Measurements from ENCODE around the gene PIGA. TPM values are rescaled to one million over a fixed set of nuclear protein-coding genes. Genes with fewer than 3 reads are reported as not detected.

PIGA gene
- total RNA-seq = 10 to 100 TPM; 27.8 to 31.7 TPM

- Mint-ChIP-seq H3K4me3 (peak within 1 kb of the TSS; percentile 92), H3K27ac (peak within 1 kb of the TSS; percentile 92), H3K27me3 (peaks cover 11% of the 10 kb centered on the region), H3K36me3 (ENCODE audit: low read depth) (peaks cover 11% of the 10 kb centered on the region), H3K4me1 (peaks cover 25% of the 10 kb centered on the region), H3K9me3 (no peaks in the 10 kb centered on the region)
- POLR2A ChIA-PET = interaction anchor here (0.6 to 1.4 kb wide), 7 partner anchors 9 to 838 kb away, joined by 3 to 5 read pairs (median 3); partner anchors contain the start of gene ZRSR2
- CTCF ChIA-PET = interaction anchor here (0.7 to 1.0 kb wide), 2 partner anchors 35 to 36 kb away, joined by 3 read pairs; no protein-coding TSS in a partner anchor
- DNase-seq = peak; percentile 93
Observed at GRCh38 chrX:15335135-15336022, at the start of gene PIGA. Gene PIGA, minus strand, starts transcription at chrX:15335523. Its CDS starts 3,593 bp downstream, at chrX:15331930.

- Mint-ChIP-seq H3K27me3 (peaks cover 2% of the 10 kb centered on the region), H3K4me1 (no peaks in the 10 kb centered on the region), H3K4me3 (no peak within 1 kb of the TSS), H3K36me3 (ENCODE audit: low read depth) (no peaks in the 10 kb centered on the region), H3K27ac (no peak within 1 kb of the TSS), H3K9me3 (no peaks in the 10 kb centered on the region)
- ChIA-PET POLR2A (no interaction called here), CTCF (no interaction called here)
- no peak for DNase-seq
Observed at GRCh38 chrX:15384304-15384703, 49.0 kb upstream of the PIGA start, which contains the start of gene VEGFD. Gene VEGFD, minus strand, starts transcription at chrX:15384413. Its CDS starts 467 bp downstream, at chrX:15383946.

GRCh38 chrX:15382813-15383212 lies 47.5 kb upstream of the PIGA start:
- POLR2A ChIA-PET = no interaction called here

GRCh38 chrX:15376956-15377355 lies 41.6 kb upstream of the PIGA start:
- no peaks in the 10 kb centered on the region for H3K27me3 Mint-ChIP-seq
- POLR2A ChIA-PET = no interaction called here
- no peak overlapping the region for H3K27ac Mint-ChIP-seq
- H3K4me1 Mint-ChIP-seq = no peaks in the 10 kb centered on the region
- no peak for DNase-seq
- CTCF ChIA-PET = no interaction called here
- H3K4me3 Mint-ChIP-seq = no peak overlapping the region
- H3K36me3 Mint-ChIP-seq (ENCODE audit: low read depth) = no peaks in the 10 kb centered on the region
- no peaks in the 10 kb centered on the region for H3K9me3 Mint-ChIP-seq

More at GRCh38 chrX:15382813-15383212, 47.5 kb upstream of the PIGA start:
- peaks cover 2% of the 10 kb centered on the region for H3K27me3 Mint-ChIP-seq
- H3K4me1 Mint-ChIP-seq = no peaks in the 10 kb centered on the region
- H3K9me3 Mint-ChIP-seq = no peaks in the 10 kb centered on the region
- DNase-seq = no peak
- H3K4me3 Mint-ChIP-seq = no peak overlapping the region
- H3K36me3 Mint-ChIP-seq (ENCODE audit: low read depth) = no peaks in the 10 kb centered on the region
- no peak overlapping the region for H3K27ac Mint-ChIP-seq
- CTCF ChIA-PET = no interaction called here

GRCh38 chrX:15373976-15374375 lies 38.7 kb upstream of the PIGA start:
- ChIA-PET POLR2A (no interaction called here), CTCF (no interaction called here)
- H3K4me1 Mint-ChIP-seq = no peaks in the 10 kb centered on the region
- no peak overlapping the region for H3K27ac Mint-ChIP-seq
- H3K4me3 Mint-ChIP-seq = no peak overlapping the region
- H3K9me3 Mint-ChIP-seq = no peaks in the 10 kb centered on the region
- DNase-seq = no peak
- H3K36me3 Mint-ChIP-seq (ENCODE audit: low read depth) = no peaks in the 10 kb centered on the region
- peaks cover 5% of the 10 kb centered on the region for H3K27me3 Mint-ChIP-seq

GRCh38 chrX:15366506-15367352 lies 31.4 kb upstream of the PIGA start:
- ChIA-PET CTCF (no interaction called here), POLR2A (no interaction called here)
- Mint-ChIP-seq H3K27me3 (peaks cover 20% of the 10 kb centered on the region), H3K27ac (no peak overlapping the region), H3K4me1 (no peaks in the 10 kb centered on the region), H3K9me3 (no peaks in the 10 kb centered on the region), H3K4me3 (no peak overlapping the region), H3K36me3 (ENCODE audit: low read depth) (no peaks in the 10 kb centered on the region)
- no peak for DNase-seq

- H3K4me1 Mint-ChIP-seq = no peaks in the 10 kb centered on the region
- DNase-seq = no peak
- no peaks in the 10 kb centered on the region for H3K36me3 Mint-ChIP-seq (ENCODE audit: low read depth)
- H3K27me3 Mint-ChIP-seq = peaks cover 12% of the 10 kb centered on the region
- H3K4me3 Mint-ChIP-seq = no peak overlapping the region
- ChIA-PET CTCF (no interaction called here), POLR2A (no interaction called here)
- H3K27ac Mint-ChIP-seq = no peak overlapping the region
- H3K9me3 Mint-ChIP-seq = no peaks in the 10 kb centered on the region
Observed at GRCh38 chrX:15359701-15360100, 24.4 kb upstream of the PIGA start.

GRCh38 chrX:15358533-15358932 lies 23.2 kb upstream of the PIGA start:
- no peak overlapping the region for H3K4me3 Mint-ChIP-seq
- DNase-seq = no peak
- H3K36me3 Mint-ChIP-seq (ENCODE audit: low read depth) = no peaks in the 10 kb centered on the region
- peaks cover 10% of the 10 kb centered on the region for H3K27me3 Mint-ChIP-seq
- ChIA-PET CTCF (interaction anchor here (1.1 kb wide), 1 partner anchor 10 kb away, joined by 4 read pairs; no protein-coding TSS in a partner anchor), POLR2A (no interaction called here)
- no peak overlapping the region for H3K27ac Mint-ChIP-seq
- H3K4me1 Mint-ChIP-seq = no peaks in the 10 kb centered on the region
- no peaks in the 10 kb centered on the region for H3K9me3 Mint-ChIP-seq

GRCh38 chrX:15356444-15356843 lies 21.1 kb upstream of the PIGA start:
- no peak for DNase-seq
- Mint-ChIP-seq H3K4me1 (no peaks in the 10 kb centered on the region), H3K36me3 (ENCODE audit: low read depth) (no peaks in the 10 kb centered on the region), H3K27me3 (peaks cover 10% of the 10 kb centered on the region), H3K9me3 (no peaks in the 10 kb centered on the region), H3K4me3 (no peak overlapping the region), H3K27ac (no peak overlapping the region)
- POLR2A ChIA-PET = no interaction called here
- CTCF ChIA-PET = no interaction called here

GRCh38 chrX:15350329-15350996 lies 15.1 kb upstream of the PIGA start:
- POLR2A ChIA-PET = no interaction called here
- no peak for DNase-seq
- CTCF ChIA-PET = interaction anchor here (0.6 to 1.7 kb wide), 2 partner anchors 11 to 300 kb away, joined by 4 read pairs; no protein-coding TSS in a partner anchor
- Mint-ChIP-seq H3K9me3 (no peaks in the 10 kb centered on the region), H3K36me3 (ENCODE audit: low read depth) (no peaks in the 10 kb centered on the region), H3K27ac (no peak overlapping the region), H3K4me3 (no peak overlapping the region), H3K4me1 (no peaks in the 10 kb centered on the region), H3K27me3 (peaks cover 6% of the 10 kb centered on the region)

- H3K36me3 Mint-ChIP-seq (ENCODE audit: low read depth) = no peaks in the 10 kb centered on the region
Observed at GRCh38 chrX:15349046-15349445, 13.7 kb upstream of the PIGA start.

GRCh38 chrX:15345976-15346375 lies 10.7 kb upstream of the PIGA start:
- H3K4me1 Mint-ChIP-seq = no peaks in the 10 kb centered on the region
- H3K36me3 Mint-ChIP-seq (ENCODE audit: low read depth) = no peaks in the 10 kb centered on the region
- ChIA-PET CTCF (interaction anchor here (0.8 to 3.9 kb wide), 2 partner anchors 8 to 122 kb away, joined by 3 to 22 read pairs; no protein-coding TSS in a partner anchor), POLR2A (no interaction called here)
- H3K27ac Mint-ChIP-seq = no peak overlapping the region
- peaks cover 13% of the 10 kb centered on the region for H3K27me3 Mint-ChIP-seq
- no peak overlapping the region for H3K4me3 Mint-ChIP-seq
- DNase-seq = no peak
- no peaks in the 10 kb centered on the region for H3K9me3 Mint-ChIP-seq

More at GRCh38 chrX:15349046-15349445, 13.7 kb upstream of the PIGA start:
- Mint-ChIP-seq H3K27ac (no peak overlapping the region), H3K4me1 (no peaks in the 10 kb centered on the region), H3K9me3 (no peaks in the 10 kb centered on the region), H3K4me3 (no peak overlapping the region), H3K27me3 (peaks cover 8% of the 10 kb centered on the region)
- DNase-seq = peak; percentile 16
- ChIA-PET CTCF (interaction anchor here (1.0 to 3.9 kb wide), 5 partner anchors 9 to 144 kb away, joined by 3 to 22 read pairs (median 4); partner anchors contain the start of gene PIR), POLR2A (no interaction called here)

- Mint-ChIP-seq H3K9me3 (no peaks in the 10 kb centered on the region), H3K4me3 (no peak overlapping the region)
Observed at GRCh38 chrX:15344106-15344505, 8.8 kb upstream of the PIGA start.

More at GRCh38 chrX:15344106-15344505, 8.8 kb upstream of the PIGA start:
- Mint-ChIP-seq H3K36me3 (ENCODE audit: low read depth) (no peaks in the 10 kb centered on the region), H3K27ac (no peak overlapping the region), H3K4me1 (no peaks in the 10 kb centered on the region), H3K27me3 (peaks cover 19% of the 10 kb centered on the region)
- DNase-seq = no peak
- POLR2A ChIA-PET = no interaction called here
- CTCF ChIA-PET = no interaction called here
